WTC11 (cell line): ENCODE data around the gene COA5.

Source experiments
- CREB1 ChIP-seq: sonication (generic); formaldehyde crosslinking; IDR thresholded peaks from 2 replicates; pipeline ENCODE4 v1.8.0; 2023; ENCODE audit warnings: mild to moderate bottlenecking, missing genetic modification reagents
- ELF4 ChIP-seq: sonication (generic); formaldehyde crosslinking; IDR thresholded peaks from 2 replicates; pipeline ENCODE4 v1.8.1; 2022; ENCODE audit warnings: low read depth, mild to moderate bottlenecking, moderate library complexity, missing genetic modification reagents
- ETV6 ChIP-seq: sonication (generic); formaldehyde crosslinking; IDR thresholded peaks from 2 replicates; pipeline ENCODE4 v1.8.1; 2022; ENCODE audit warnings: mild to moderate bottlenecking, missing genetic modification reagents
- FOXK1 ChIP-seq: sonication (generic); formaldehyde crosslinking; IDR thresholded peaks from 2 replicates; pipeline ENCODE4 v1.8.0; 2022; ENCODE audit warnings: mild to moderate bottlenecking, moderate library complexity, missing genetic modification reagents
- GABPB1 ChIP-seq: sonication (generic); formaldehyde crosslinking; IDR thresholded peaks from 2 replicates; pipeline ENCODE4 v1.8.1; 2023; ENCODE audit warnings: mild to moderate bottlenecking, missing genetic modification reagents
- MYBL2 ChIP-seq: sonication (generic); formaldehyde crosslinking; IDR thresholded peaks from 2 replicates; pipeline ENCODE4 v1.8.1; 2023; ENCODE audit warnings: mild to moderate bottlenecking, moderate library complexity, missing genetic modification reagents
- SP1 ChIP-seq: sonication (generic); formaldehyde crosslinking; conservative IDR thresholded peaks from 2 replicates; pipeline ENCODE4 v1.8.1; 2022; ENCODE audit warnings: missing genetic modification reagents
- ZNF121 ChIP-seq: sonication (generic); formaldehyde crosslinking; IDR thresholded peaks from 2 replicates; pipeline ENCODE4 v1.8.0; 2023; ENCODE audit warnings: missing genetic modification reagents
- ZNF263 ChIP-seq: sonication (generic); formaldehyde crosslinking; IDR thresholded peaks from 2 replicates; pipeline ENCODE4 v1.8.1; 2022; ENCODE audit warnings: low read depth, mild to moderate bottlenecking, moderate library complexity, missing genetic modification reagents
- ZNF423 ChIP-seq: fragments of 250-450 bp; sonication (Bioruptor Pico); IDR thresholded peaks from 2 replicates; pipeline ENCODE4 v2.1.2; 2022; ENCODE audit warnings: mild to moderate bottlenecking, moderate library complexity
- TF ChIP-seq, protein P1 (sequence below): fragments of 200-600 bp; IDR thresholded peaks from 2 replicates; pipeline ENCODE4 v1.8.0; 2022; ENCODE audit warnings: antibody characterized with exemption
- TF ChIP-seq, protein P2 (sequence below): sonication (generic); formaldehyde crosslinking; IDR thresholded peaks from 2 replicates; pipeline ENCODE4 v1.8.0; 2023; ENCODE audit warnings: missing genetic modification reagents
- TF ChIP-seq, protein P3 (sequence below): sonication (generic); formaldehyde crosslinking; IDR thresholded peaks from 2 replicates; pipeline ENCODE4 v1.8.1; 2022; ENCODE audit warnings: mild to moderate bottlenecking, missing genetic modification reagents, moderate library complexity, borderline replicate concordance
- TF ChIP-seq, protein P4 (sequence below): sonication (generic); formaldehyde crosslinking; IDR thresholded peaks from 2 replicates; pipeline ENCODE4 v1.8.1; 2022; ENCODE audit warnings: mild to moderate bottlenecking, moderate library complexity, missing genetic modification reagents

DNA sequence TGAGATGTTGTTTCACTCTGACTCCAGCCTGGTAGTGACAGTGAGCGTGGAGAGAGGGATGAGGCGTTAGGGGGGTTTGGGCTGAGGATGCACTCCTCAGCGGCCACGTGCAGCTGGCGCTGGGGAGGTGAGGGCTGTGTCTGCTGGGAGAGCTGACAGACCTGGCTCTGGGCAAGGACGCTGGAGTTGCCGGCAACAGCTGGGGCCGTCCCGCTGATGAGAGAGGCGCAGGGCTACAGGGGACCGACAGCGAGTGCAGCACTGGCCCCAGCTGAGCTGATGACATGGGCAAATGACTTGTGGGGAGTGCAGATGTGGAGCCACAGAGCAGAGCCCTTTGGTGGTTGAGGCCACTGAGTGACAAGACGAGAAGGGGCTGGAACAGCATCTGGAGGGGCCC lies 38.4 kb downstream of the COA5 start:
- no peak for TF ChIP-seq FOXK1 (CRISPR knock-in tag)
- TF ChIP-seq, protein P1, sequence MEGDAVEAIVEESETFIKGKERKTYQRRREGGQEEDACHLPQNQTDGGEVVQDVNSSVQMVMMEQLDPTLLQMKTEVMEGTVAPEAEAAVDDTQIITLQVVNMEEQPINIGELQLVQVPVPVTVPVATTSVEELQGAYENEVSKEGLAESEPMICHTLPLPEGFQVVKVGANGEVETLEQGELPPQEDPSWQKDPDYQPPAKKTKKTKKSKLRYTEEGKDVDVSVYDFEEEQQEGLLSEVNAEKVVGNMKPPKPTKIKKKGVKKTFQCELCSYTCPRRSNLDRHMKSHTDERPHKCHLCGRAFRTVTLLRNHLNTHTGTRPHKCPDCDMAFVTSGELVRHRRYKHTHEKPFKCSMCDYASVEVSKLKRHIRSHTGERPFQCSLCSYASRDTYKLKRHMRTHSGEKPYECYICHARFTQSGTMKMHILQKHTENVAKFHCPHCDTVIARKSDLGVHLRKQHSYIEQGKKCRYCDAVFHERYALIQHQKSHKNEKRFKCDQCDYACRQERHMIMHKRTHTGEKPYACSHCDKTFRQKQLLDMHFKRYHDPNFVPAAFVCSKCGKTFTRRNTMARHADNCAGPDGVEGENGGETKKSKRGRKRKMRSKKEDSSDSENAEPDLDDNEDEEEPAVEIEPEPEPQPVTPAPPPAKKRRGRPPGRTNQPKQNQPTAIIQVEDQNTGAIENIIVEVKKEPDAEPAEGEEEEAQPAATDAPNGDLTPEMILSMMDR: no peak
- TF ChIP-seq, protein P2, sequence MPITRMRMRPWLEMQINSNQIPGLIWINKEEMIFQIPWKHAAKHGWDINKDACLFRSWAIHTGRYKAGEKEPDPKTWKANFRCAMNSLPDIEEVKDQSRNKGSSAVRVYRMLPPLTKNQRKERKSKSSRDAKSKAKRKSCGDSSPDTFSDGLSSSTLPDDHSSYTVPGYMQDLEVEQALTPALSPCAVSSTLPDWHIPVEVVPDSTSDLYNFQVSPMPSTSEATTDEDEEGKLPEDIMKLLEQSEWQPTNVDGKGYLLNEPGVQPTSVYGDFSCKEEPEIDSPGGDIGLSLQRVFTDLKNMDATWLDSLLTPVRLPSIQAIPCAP: no peak
- TF ChIP-seq, protein P3, sequence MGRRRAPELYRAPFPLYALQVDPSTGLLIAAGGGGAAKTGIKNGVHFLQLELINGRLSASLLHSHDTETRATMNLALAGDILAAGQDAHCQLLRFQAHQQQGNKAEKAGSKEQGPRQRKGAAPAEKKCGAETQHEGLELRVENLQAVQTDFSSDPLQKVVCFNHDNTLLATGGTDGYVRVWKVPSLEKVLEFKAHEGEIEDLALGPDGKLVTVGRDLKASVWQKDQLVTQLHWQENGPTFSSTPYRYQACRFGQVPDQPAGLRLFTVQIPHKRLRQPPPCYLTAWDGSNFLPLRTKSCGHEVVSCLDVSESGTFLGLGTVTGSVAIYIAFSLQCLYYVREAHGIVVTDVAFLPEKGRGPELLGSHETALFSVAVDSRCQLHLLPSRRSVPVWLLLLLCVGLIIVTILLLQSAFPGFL (CRISPR knock-in tag): no peak
- no peak for TF ChIP-seq SP1
- no peak for TF ChIP-seq ZNF121 (CRISPR knock-in tag)
- TF ChIP-seq MYBL2: no peak
- TF ChIP-seq ZNF423 (CRISPR knock-in tag): no peak
- TF ChIP-seq, protein P4, sequence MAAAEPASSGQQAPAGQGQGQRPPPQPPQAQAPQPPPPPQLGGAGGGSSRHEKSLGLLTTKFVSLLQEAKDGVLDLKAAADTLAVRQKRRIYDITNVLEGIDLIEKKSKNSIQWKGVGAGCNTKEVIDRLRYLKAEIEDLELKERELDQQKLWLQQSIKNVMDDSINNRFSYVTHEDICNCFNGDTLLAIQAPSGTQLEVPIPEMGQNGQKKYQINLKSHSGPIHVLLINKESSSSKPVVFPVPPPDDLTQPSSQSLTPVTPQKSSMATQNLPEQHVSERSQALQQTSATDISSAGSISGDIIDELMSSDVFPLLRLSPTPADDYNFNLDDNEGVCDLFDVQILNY (CRISPR knock-in tag): no peak
- TF ChIP-seq ETV6 (CRISPR knock-in tag): no peak
- no peak for TF ChIP-seq ZNF263
- no peak for TF ChIP-seq GABPB1 (CRISPR knock-in tag)
- no peak for TF ChIP-seq CREB1
- TF ChIP-seq ELF4: no peak
